GM21360 (cell line): Measurements from ENCODE around the gene BICDL2.

ENCODE experiments used
- ATAC-seq: cut with Tn5 transposase; IDR thresholded peaks from one replicate; pipeline ENCODE4 v1.9.1; 2021; ENCODE audit warnings: mild to moderate bottlenecking, moderate library complexity; ENCODE audit not compliant: unreplicated experiment

The BICDL2 gene

DNA sequence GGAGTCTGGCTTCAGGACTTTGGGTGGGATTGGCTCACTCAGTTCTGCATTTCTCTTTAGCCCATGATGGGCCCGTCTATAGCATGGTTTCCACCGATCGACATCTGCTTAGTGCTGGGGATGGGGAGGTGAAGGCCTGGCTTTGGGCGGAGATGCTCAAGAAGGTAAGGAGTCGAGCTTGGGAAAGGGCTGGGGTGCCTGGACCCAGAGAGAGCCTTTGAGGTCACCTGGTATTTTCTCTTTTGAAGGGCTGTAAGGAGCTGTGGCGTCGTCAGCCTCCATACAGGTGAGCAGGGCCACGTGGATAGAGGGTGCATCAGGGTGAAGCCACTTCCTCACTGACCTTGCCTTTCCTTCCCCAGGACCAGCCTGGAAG lies 10.8 kb downstream of the BICDL2 start:
- ATAC-seq = no peak

- ATAC-seq = no peak
Measured at GRCh38 chr16:3025032-3026002, 11.4 kb downstream of the BICDL2 start.

GRCh38 chr16:3023669-3024478 lies 12.9 kb downstream of the BICDL2 start, which contains the start of the genes HCFC1R1 and THOC6:
TSS of gene HCFC1R1 (minus strand) at chr16:3023942. CDS start at chr16:3023941, 1 bp downstream.
TSS of gene THOC6 (plus strand) at chr16:3024035. CDS start at chr16:3024327, 292 bp downstream.
- peak; percentile 56 for ATAC-seq

DNA sequence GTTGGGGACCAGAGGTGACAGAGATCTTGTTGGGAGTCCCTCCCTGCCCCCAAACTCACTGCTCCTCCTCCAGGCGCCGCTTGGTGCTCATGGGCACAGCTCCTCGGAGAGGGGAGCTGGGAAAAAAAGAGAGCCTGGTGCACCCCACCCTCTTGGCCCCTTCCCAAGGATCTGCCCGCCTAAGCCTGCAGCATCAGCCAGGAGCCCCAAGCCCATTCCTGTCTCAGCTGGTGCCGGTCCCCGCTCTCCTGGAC lies 13.4 kb downstream of the BICDL2 start:
- no peak for ATAC-seq

DNA sequence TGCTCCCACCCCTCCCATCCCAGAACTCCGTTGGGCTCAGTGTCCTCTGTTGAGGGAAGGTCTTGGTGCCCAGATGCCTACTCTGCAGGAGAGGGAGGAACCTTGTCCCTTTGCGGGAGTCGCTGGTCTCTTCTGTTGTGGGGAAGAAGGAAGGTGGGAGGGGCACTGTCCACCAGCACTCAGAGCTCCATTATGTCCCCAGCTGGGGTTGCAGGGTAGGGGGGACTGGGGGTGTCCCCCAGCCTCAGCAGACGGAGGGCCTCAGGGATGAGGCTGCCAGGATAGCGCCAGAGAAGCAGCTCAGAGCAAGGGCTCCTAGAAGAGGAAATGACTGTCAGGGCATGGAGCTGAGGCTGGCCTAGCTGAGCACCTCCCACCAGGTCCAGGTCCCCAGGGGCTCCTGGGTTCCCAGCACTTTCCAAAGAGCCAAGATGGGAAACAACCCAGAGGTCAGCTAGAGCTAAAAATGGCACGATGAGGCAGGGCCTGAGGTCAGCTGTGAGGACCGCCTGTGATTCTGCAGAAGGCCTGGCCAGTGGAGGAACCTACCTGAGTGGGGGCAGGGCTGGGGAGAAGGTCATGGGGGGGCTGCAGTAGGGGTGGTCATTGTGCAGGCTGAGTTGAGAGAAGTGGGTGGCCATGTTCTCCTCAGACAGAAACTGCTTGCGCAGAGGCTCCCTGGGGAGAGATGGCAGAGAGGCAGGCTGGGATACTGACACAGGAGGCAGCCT lies 13.9 kb downstream of the BICDL2 start:
- no peak for ATAC-seq

DNA sequence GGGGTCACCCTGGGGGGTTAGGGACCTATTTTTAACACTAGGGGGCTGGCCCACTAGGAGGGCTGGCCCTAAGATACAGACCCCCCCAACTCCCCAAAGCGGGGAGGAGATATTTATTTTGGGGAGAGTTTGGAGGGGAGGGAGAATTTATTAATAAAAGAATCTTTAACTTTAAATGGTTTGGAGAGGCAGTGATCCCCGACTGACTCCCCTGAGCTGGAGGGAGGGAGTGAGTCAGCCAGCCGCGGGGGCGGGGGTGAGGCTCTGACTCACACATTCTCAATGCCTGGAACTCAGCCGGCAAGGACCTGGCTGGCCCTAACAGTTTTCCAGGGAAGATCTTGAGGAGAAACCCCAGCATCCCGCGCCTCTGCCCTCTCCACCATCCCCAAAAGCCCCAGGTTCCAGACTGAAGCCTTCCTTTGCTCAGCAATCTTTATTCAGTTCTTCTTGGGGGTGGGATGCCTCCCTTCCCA lies 14.5 kb downstream of the BICDL2 start:
- ATAC-seq = no peak

DNA sequence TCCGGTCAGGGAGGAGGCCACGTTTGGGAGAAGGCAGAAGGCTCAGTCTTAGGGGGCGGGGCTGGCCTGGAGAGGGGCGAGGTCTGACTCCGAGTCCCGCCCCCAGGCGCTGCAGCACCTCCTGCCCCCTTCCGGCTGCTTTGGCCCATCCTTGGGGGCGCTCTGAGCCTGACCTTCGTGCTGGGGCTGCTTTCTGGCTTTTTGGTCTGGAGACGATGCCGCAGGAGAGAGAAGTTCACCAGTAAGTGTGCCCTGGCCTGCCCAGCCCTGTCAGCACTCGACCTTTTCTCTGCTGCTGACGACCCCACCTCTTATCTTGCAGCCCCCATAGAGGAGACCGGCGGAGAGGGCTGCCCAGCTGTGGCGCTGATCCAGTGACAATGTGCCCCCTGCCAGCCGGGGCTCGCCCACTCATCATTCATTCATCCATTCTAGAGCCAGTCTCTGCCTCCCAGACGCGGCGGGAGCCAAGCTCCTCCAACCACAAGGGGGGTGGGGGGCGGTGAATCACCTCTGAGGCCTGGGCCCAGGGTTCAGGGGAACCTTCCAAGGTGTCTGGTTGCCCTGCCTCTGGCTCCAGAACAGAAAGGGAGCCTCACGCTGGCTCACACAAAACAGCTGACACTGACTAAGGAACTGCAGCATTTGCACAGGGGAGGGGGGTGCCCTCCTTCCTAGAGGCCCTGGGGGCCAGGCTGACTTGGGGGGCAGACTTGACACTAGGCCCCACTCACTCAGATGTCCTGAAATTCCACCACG lies 15.1 kb downstream of the BICDL2 start:
- ATAC-seq = no peak

DNA sequence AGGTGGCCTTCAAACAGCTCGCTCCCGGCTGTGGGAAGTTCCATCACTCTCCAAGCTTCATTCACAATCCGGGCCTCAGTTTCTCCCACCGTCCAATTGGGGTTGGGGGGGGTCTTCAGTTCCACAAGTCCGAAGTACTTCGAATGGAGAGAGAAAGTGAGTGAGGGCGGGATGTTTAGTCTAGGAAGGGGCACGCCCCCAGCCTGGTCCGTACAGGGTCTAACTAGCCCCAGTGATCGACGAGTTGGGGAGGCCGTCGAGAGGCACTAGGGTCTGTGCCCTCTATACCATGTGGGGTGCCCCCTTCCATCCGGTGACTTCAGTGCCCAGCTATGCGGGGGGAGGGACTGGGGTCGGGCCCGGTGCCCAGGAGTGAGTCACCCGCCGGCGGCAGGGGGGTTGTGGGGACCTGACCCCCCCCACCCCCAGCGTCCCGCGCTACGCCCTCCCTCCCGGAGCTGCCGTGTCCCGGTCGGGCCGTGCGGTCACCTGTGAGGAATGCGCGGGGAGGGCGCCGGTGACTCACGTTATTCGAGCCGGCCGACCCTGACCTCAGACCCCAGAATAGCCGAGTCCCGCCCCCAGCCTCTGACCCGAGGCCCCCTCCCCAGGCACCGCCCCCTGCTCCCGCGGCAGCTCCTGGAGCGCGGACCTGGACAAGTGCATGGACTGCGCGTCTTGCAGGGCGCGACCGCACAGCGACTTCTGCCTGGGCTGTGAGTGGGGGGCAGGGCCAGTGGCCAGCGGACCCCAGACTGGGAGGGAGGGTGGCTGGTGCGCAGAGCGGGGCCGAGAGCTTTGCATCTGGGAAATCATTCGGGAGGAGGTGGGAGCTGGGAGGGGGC lies 15.9 kb downstream of the BICDL2 start:
- ATAC-seq = no peak

- ATAC-seq = no peak
Measured at GRCh38 chr16:3020247-3020603, 16.5 kb downstream of the BICDL2 start, which contains the start of gene TNFRSF12A. TSS of gene TNFRSF12A (plus strand) at chr16:3020368. CDS start at chr16:3020398, 30 bp downstream.

GRCh38 chr16:3019594-3020246 lies 17.0 kb downstream of the BICDL2 start:
- no peak for ATAC-seq

DNA sequence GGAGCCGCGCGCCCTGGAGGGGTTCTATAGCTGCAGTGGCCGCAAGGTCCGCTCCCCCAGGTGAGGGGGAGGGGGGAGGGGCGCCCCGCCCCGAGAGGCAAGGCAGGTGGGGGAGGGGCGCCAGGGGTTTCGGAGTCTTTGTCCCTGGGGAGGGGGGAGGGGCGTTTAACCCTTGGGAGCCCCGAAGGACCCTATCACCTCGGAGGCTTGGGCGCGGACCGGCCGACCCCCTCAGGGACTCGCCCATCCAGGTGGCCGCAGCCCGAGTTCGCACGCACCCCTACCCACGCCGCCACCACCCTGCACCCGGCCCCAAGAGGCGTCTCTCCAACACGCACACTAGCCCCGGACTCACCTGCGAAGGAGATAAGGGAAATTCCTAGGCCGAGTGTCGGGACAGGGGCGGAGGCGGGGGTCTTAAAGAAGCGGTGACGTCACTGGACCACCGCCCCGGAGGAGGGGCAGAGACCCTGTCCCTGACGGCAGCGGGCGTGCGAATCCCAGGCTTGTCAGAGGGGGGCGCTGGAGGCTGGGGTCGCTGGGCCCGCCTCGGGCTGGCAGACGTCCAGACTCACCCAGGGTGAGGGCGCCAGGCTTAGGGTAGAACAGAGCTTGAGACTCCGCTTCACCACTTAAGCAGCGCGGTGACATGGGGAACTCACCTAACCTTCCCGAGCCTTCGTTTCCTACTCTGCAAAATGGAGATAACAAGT lies 18.8 kb downstream of the BICDL2 start, which contains the start of gene CLDN6:
Gene CLDN6, minus strand, starts transcription at position 390 of the 713 bp plus-strand sequence. CDS start 2,162 bp downstream, outside the sequence.
- no peak for ATAC-seq

DNA sequence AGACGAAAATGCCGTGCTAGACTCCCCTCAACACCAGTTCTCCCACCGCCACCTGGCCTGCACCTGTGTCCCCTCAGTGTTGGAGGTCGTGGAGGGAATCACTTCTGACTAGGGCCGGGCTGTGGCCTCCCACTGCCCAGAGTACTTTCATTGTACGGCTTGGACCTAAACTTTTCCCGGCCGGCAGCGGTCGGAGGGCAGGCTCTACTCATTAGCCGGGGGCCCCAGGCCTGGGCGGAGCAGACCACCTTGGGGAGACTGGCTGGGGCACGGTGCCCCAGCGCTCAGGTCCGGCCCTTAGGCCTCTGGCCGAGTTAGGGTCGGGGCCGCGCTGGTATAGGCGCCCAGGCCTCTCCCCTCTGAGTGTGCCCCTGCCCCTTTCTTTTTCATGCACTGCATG lies 19.4 kb downstream of the BICDL2 start:
- ATAC-seq = no peak

GRCh38 chr16:3015865-3016521 lies 20.8 kb downstream of the BICDL2 start:
- ATAC-seq = no peak

DNA sequence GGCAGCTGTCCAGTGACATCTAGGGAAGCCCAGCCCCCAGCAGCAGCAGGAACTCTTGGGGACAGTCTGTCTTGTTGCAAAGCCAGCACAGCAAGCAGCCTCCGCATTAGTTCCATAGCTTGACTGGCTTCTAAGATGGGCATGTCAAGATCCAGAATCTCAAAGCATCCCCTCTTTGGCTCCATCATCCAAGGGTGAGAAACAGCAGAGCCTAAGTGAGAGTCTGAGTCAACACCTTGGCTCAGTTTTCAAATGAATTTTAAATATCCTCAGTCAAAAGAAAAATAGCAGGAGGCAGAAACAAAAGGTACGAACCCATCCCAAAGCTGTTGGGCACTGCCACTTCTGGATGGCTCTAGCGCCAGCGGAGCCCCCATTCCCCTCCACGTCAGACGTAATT lies 21.8 kb downstream of the BICDL2 start:
- no peak for ATAC-seq

DNA sequence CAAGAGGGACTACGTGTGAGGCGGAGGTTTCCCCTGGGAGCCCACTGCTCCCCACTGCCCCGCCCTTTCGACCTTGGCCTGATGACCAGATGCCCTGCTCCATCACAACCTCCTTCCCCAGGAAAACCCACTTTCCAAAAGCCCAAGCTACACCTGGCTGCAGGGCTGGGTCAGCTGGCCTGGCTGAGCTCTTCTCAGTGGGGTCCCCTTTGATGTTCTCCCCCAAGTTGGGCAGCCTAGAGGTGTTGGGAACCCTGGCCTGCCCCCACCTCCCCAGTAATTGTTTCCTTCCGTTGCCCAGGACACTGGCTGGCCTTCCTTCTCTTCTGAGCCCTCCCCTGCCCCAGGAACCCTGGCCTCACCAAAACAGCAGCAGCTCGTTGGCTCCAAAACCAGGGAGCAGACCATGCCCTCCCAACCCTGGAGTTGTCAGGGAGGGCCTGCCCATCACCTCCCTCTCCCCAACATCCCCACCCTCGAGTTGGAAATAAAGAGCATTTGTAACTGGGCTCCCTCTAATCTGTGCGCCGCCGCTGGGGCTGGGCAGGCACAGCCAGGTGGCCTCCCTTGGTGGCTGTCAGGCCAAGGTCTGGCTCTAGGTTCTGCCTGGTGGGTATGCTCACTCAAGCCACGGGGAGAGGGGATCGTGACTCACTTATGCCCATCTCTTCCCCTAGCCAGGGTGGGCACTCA lies 22.6 kb downstream of the BICDL2 start:
- ATAC-seq = no peak

DNA sequence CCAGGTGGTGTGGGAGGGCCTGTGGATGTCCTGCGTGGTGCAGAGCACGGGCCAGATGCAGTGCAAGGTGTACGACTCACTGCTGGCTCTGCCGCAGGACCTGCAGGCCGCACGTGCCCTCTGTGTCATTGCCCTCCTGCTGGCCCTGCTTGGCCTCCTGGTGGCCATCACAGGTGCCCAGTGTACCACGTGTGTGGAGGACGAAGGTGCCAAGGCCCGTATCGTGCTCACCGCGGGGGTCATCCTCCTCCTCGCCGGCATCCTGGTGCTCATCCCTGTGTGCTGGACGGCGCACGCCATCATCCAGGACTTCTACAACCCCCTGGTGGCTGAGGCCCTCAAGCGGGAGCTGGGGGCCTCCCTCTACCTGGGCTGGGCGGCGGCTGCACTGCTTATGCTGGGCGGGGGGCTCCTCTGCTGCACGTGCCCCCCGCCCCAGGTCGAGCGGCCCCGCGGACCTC lies 23.2 kb downstream of the BICDL2 start:
- ATAC-seq = no peak

- no peak for ATAC-seq
Measured at GRCh38 chr16:3012828-3013420, 23.8 kb downstream of the BICDL2 start, which contains the start of gene CLDN9. TSS of gene CLDN9 (plus strand) at chr16:3012923. CDS start at chr16:3013363, 440 bp downstream.
